Pulmonary artery endothelial cell (primary cell): ENCODE measurements around the gene KRTAP3-1. TPM values are rescaled to one million over a fixed set of nuclear protein-coding genes. Genes with fewer than 3 reads are reported as not detected.
"Not testable (repeated sequence)": the region's sequence is repeated elsewhere in the genome, so short reads cannot be mapped to it uniquely, and the experiment has no call there.

Experiments used
- DNase-seq: peaks from one replicate; pipeline ENCODE4 v3.0.0-alpha.2; 2011; ENCODE audit warnings: low read depth, low spot score
- total RNA-seq: library from RNA; depleted of rRNA; stranded (reverse); fragments of >200 nt; gene quantifications from 2 replicates; pipeline ENCODE4 v1.2.3, GENCODE V29; 2014

Gene KRTAP3-1
- total RNA-seq, 1 donor from 2014 or later = not detected

- no peak for DNase-seq
Observed at GRCh38 chr17:41016578-41017215, 7.8 kb upstream of the KRTAP3-1 start.

DNA sequence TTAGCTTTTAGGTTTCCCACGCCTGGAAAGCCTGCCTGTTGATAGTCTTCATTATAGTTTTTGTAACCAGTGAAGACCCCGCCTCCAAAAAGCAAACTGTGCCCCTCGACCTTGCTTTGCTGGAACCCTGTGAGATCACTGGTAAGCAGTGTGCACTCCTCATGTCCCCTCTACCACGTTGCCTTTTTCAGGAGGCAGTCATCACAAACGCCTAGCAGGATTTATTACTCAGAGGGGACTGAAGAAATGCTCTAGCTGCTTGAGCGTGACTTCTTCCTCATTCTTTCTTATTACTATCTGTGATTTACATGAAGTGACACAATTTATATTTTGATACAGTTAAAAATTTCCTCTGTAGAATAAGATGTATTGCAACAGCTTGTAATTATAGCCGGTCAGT lies 6.5 kb upstream of the KRTAP3-1 start:
- DNase-seq = no peak

DNA sequence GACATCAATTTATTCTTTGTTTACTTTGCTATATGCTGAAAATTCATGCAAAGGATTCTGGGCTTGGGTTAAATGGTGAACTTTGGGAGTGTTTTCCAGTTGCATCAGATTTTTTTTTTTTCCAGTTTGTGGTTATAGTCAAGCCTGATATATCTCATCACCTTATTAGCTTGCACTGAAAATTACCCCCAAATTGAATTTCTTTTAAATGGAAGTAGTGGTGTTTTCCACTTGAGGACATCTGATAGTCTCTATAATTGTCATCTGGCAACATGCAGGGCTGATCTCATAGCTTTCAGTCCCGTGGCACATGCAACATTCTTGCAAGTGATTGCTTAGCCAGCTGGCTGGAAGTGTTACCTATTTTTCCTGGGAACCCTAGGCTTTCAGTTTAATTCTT lies 4.7 kb upstream of the KRTAP3-1 start:
- no peak for DNase-seq

- no peak for DNase-seq
Observed at GRCh38 chr17:41013181-41013580, 4.3 kb upstream of the KRTAP3-1 start.

DNA sequence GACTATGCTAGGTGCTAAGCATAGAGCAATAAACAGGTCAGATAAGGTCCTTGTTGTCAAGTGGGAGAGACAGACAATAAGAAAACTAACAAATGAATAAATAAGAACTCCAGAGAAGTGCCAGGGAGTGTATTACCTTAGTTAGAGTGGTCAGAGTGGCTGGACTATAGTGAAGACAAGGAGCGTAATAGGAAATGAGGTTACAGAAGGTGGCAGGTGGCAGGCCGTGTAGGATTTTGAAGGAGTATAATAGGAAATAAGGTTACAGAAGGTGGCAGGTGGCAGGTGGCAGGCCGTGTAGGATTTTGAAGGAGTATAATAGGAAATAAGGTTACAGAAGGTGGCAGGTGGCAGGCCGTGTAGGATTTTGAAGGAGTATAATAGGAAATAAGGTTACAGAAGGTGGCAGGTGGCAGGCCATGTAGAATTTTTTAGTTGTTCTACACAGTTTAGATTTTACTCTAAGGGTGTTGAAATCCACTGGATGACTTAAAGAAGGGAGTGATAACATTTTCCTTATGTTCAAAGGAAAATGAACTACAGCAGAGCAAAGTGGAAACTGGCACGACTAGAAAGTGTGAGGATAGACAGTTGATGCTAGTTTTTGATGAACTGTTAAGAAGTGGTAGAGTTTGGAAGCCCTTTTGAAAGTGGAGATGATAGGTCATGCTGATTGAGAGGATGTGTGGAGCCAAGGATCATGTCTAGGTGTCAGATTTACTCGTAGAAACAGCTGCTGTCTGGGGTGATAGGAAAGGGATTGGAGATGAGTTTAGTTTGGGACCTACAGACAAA lies 3.6 kb upstream of the KRTAP3-1 start:
- DNase-seq = no peak

DNA sequence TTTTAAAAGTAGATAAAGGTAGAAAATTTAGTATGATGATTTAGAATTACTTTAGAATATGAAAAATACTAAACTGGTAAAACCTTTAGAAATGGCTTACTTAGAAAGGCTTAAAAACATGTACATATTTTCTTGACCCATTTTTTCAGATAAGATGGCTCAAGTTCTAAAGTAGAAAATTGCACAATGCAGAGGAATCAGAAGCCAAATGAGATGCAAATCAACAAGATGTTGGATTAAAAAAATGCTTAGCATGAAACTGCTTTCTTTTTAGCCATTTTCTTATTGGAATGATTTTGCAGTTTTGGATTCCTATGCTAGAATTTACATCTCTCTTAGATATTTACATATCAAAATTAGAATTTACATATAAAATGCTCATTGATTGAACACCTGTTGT lies 1.5 kb upstream of the KRTAP3-1 start:
- DNase-seq = no peak

GRCh38 chr17:41009936-41010335 lies 1.0 kb upstream of the KRTAP3-1 start:
- DNase-seq = no peak

DNA sequence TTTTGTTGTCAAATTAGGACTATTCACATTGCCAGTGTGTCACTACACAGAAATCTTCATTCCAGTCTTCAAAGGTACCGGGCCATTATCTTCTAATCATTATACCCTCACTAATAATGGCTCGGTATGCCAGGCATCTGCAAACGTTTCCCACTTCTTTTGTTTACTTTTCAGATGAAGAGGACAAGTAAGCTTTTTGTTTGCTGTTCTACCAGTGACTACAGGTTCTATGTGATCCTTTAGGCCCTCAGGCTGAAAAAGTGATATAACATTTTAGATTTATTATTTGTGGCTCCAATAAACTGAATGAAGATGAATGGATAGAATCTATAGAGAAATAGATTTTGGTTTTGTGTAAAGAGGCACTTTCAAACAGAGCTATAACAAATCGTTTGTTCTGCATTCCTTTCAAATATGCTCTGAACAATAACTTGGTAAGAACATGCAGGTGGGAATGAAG lies 403 bp upstream of the KRTAP3-1 start:
- no peak for DNase-seq

GRCh38 chr17:41004397-41004796 lies 4.5 kb downstream of the KRTAP3-1 start:
- DNase-seq = no peak

DNA sequence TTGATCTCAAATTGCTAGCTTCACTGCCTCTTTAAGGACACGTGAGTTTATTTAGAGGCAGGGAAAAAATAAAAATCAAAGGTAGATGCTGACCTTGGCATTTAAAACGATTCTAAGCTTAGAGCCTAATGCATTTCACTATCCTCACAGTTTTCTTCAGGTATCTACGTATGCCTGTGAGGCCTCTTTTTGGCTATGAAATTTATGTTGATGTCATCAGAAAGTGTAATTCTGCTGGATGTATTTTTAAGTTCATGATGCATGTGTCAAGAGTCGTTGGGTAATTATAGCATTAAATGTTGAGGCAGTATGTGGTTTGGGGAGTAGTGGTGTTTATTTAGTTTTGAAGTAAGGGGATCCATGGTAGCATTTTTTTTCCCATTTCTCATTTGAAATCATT lies 5.0 kb downstream of the KRTAP3-1 start:
- no peak for DNase-seq

DNA sequence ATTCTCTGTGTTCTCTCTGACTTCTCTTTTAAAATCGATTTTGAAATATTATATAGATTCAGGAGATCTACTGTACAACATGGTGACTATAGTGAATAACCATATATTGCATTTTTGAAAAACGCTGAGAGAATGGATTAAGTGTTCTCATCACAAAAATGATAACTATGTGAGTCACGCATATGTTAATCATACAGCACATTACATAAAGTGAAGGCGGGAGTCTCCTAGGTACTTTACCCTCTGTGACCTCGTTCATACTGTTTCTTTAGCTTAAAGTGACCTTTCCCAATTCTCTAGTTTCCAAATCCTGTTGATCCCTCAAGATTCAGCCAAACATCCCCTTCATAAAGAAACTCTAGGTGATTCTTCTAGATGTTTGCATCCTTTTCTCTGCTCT lies 6.1 kb downstream of the KRTAP3-1 start:
- no peak for DNase-seq

- no peak for DNase-seq
Observed at GRCh38 chr17:41001795-41002194, 7.1 kb downstream of the KRTAP3-1 start.

DNA sequence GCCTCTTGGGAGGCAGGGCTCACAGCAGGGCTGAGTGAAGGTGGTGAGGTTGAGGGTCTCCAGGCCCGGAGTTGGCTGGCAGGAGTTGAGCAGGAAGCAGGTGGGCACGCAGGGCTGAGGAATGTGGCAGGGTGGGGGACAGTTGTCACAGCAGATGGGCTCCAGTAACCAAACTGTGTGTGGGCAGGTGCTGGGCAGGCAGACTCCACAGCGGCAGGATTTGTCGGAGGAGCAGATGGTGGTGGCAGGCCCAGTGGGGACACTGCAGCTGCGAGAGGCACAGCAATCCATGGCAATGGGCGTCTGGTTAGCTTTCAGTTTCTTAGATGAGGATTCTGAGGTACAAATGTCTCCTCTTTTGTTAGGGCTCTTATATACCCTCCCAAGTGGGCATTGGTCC lies 9.4 kb downstream of the KRTAP3-1 start, which contains the start of gene KRTAP3-2:
TSS of gene KRTAP3-2 (minus strand) at position 344 of the 400 bp plus-strand sequence. CDS start at position 291, 53 bp downstream.
- DNase-seq = not testable (repeated sequence)

DNA sequence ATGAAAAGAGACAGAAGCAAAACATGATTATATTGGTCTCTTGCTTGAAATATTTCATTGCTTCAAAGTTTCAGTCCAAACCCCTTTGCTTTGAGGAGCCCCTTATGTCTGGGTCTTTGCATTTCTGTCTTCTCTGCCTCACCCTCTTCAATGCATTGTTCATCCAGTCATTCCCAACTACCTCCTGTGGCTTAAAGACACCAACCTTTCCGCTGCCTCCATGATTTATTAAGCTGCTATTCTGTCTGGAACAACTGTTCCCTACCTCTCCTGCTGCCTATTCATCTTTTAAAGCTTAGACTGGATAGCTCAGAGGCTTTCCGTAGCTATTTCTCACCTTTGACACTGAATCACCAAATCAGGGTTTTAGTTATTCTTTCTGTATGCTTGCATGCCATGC lies 11.6 kb downstream of the KRTAP3-1 start:
- DNase-seq = no peak

GRCh38 chr17:40996829-40997228 lies 12.1 kb downstream of the KRTAP3-1 start:
- no peak for DNase-seq

- no peak for DNase-seq
Observed at GRCh38 chr17:40995116-40995515, 13.8 kb downstream of the KRTAP3-1 start.

DNA sequence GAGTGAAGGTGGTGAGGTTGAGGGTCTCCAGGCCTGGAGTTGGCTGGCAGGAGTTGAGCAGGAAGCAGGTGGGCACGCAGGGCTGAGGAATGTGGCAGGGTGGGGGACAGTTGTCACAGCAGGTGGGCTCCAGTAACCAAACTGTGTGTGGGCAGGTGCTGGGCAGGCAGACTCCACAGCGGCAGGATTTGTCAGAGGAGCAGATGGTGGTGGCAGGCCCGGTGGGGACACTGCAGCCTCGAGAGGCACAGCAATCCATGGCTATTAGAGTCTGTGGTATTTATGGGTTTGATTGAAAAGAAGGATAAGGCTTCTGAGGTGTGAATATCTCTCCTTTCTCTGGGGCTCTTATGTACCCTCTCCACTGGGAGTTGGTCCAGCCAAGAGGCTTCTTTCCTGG lies 15.1 kb downstream of the KRTAP3-1 start, which contains the start of gene KRTAP3-3:
TSS of gene KRTAP3-3 (minus strand) at position 326 of the 400 bp plus-strand sequence. CDS start at position 259, 67 bp downstream.
- DNase-seq = no peak

DNA sequence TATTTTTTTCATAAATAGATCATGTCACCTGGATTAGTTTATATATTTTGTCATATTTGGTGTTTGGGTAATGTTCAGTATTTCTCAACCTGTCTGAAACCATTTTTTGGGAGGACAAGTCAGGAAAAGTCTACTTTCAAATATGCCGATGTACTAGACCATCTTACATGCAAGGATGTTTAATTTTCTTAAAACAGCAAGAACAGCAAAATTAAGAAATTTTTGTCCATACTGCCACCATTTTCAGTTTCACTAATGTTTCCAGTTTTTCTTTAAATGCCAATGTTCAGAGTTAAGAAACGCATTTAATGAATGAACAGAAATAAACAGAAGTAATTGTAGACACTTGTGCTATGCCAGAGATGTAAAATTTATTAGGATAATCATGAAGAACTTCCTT lies 15.8 kb downstream of the KRTAP3-1 start:
- no peak for DNase-seq

DNA sequence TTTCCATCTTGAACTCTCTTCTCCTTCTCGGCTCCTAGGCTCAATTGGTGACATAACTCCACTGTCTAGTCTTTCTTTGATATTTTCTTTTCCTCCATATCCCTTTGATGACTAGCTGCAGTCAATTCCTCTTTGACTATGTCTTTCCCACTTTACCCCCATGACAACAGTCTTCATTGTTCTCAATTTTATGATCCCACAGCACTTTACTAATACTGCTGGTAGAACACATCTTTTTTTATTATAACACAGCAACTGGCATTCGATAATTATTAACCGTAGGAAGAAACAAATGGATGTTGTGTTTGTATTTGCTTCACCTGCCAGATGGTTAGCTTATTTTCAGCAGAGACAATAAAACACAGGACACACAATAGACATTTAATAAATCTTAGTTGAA lies 16.3 kb downstream of the KRTAP3-1 start:
- DNase-seq = no peak

GRCh38 chr17:40986920-40987319 lies 22.0 kb downstream of the KRTAP3-1 start:
- DNase-seq = no peak

GRCh38 chr17:40984226-40984625 lies 24.7 kb downstream of the KRTAP3-1 start, which contains the start of gene KRT40:
KRT40 (minus strand) TSS chr17:40984326; CDS start chr17:40984273, 53 bp downstream.
- DNase-seq = no peak

DNA sequence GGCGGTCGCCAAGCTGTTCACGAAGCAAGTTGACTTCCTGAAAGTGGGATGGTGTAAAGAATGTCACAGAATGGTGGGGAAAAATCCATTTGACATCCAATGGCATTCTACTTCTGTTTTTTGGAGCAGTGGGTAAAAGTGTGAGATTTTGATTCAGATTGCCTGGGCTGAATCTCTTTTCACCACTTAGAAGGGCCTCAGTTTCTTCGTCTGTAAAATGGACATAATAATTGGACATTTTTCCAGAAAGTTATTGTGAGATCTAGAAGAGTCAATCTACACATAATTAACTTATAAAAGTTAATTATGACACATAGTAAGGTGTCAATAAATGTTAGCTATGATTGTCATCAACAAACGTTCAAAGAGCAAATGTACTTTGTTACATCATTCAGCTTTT lies 27.8 kb downstream of the KRTAP3-1 start:
- DNase-seq = no peak

DNA sequence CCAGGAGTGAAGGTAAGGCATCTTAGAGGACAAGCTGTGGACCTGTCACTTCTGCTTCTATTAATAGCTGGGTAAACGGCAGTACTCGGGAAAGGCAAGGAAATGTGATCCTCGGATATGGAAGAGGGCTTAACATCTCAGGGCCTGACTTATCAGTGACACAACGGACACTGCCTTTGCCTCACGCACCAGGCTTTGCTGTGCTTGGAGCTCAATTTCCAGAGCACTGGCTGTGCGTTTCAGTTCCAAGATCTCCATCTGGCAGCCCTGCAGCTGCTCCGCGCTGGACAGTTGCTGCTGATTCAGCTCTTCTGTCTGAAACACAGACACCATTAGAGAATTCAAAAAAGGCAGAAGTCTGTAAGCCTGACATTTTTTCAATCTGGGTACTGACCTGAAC lies 28.3 kb downstream of the KRTAP3-1 start:
- no peak for DNase-seq
